OCI-LY1 (cell line): ENCODE results near the gene ACAA1.

Source experiments
- H2AFZ ChIP-seq: fragments of 200-600 bp; sonication (generic), shearing (Covaris generic); 2 replicates; pipeline ENCODE4 v1.6.0; 2014; ENCODE audit warnings: antibody characterized with exemption, mild to moderate bottlenecking, low read length
- H3F3A ChIP-seq: fragments of 200-600 bp; sonication (generic), shearing (Covaris generic); 2 replicates; pipeline ENCODE4 v1.6.0; 2014; ENCODE audit warnings: mild to moderate bottlenecking, antibody characterized with exemption, low read length, moderate library complexity; ENCODE audit not compliant: insufficient read depth
- H3K27ac ChIP-seq: fragments of 200-600 bp; sonication (generic); 2 replicates; pipeline ENCODE4 v1.5.1; 2014; ENCODE audit warnings: low read length, mixed run types, mild to moderate bottlenecking, low read depth; ENCODE audit not compliant: poor library complexity, severe bottlenecking
- H3K27me3 ChIP-seq: fragments of 200-600 bp; sonication (generic); 2 replicates; pipeline ENCODE4 v1.6.0; 2014; ENCODE audit warnings: antibody characterized with exemption, mild to moderate bottlenecking, low read length, moderate library complexity; ENCODE audit not compliant: insufficient read depth
- H3K36me3 ChIP-seq: fragments of 200-600 bp; sonication (generic); 2 replicates; pipeline ENCODE4 v1.6.1; 2014; ENCODE audit warnings: mild to moderate bottlenecking, antibody characterized with exemption, low read length, moderate library complexity, mixed read lengths; ENCODE audit not compliant: insufficient read depth
- H3K4me1 ChIP-seq: fragments of 200-600 bp; sonication (generic); 2 replicates; pipeline ENCODE4 v1.5.1; 2014; ENCODE audit warnings: mild to moderate bottlenecking, low read length, moderate library complexity; ENCODE audit not compliant: insufficient read depth, severe bottlenecking
- H3K4me2 ChIP-seq: fragments of 200-600 bp; sonication (generic), shearing (Covaris generic); 2 replicates; pipeline ENCODE4 v1.6.1; 2014; ENCODE audit warnings: low read length
- H3K4me3 ChIP-seq: fragments of 200-600 bp; sonication (generic); 2 replicates; pipeline ENCODE4 v1.5.1; 2014; ENCODE audit warnings: low read length, low read depth, mild to moderate bottlenecking, mixed read lengths; ENCODE audit not compliant: poor library complexity, severe bottlenecking
- H3K79me2 ChIP-seq: fragments of 200-600 bp; shearing (Covaris generic); 2 replicates; pipeline ENCODE4 v1.6.1; 2016; ENCODE audit warnings: mixed run types, low read length, mixed read lengths; ENCODE audit not compliant: insufficient read depth
- H3K9ac ChIP-seq: fragments of 200-600 bp; sonication (generic), shearing (Covaris generic); 2 replicates; pipeline ENCODE4 v1.6.1; 2014; ENCODE audit warnings: mild to moderate bottlenecking, low read length, mixed read lengths
- H3K9me2 ChIP-seq: fragments of 200-600 bp; sonication (generic), shearing (Covaris generic); 2 replicates; pipeline ENCODE4 v1.6.1; 2014; ENCODE audit warnings: low read depth, mild to moderate bottlenecking, low read length, mixed read lengths
- H3K9me3 ChIP-seq: fragments of 200-600 bp; shearing (Covaris generic); 2 replicates; pipeline ENCODE4 v1.6.1; 2014; ENCODE audit warnings: low read length, mixed read lengths
- H4K20me1 ChIP-seq: fragments of 200-600 bp; sonication (generic), shearing (Covaris generic); 2 replicates; pipeline ENCODE4 v1.6.0; 2016; ENCODE audit warnings: mild to moderate bottlenecking, low read length; ENCODE audit not compliant: insufficient read depth
- CTCF ChIP-seq: fragments of 200-600 bp; sonication (generic), shearing (Covaris generic); IDR thresholded peaks from 2 replicates; pipeline ENCODE4 v1.5.1; 2017; ENCODE audit warnings: mild to moderate bottlenecking, antibody characterized with exemption, low read length, moderate library complexity, mixed read lengths
- EZH2 ChIP-seq: fragments of 200-600 bp; sonication (generic), shearing (Covaris generic); IDR thresholded peaks from 2 replicates; pipeline ENCODE4 v1.8.0; 2017; ENCODE audit warnings: borderline replicate concordance, mixed run types, mild to moderate bottlenecking, antibody characterized with exemption, low read length, moderate library complexity, mixed read lengths

ACAA1 gene

DNA sequence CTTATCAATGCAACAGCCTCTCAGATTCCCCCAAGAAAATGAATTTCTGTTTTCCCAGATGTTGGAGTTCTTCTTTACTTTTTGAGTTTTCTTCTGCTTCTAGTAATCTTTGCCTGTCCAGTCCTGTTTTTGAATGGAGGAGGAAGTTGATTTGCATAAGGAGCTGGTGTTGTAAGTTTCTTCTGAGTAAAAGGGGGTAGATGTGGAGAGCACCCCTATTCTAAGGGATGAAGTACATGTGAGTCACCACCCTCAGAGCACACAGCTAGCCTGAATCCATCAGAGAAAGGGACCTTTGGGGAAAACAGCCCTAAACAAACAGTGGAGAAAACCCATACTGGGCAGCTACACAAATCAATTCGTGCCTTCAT lies 34.5 kb downstream of the ACAA1 start:
- Histone ChIP-seq H3K4me1 (no peaks in the 10 kb centered on the region), H4K20me1 (no peaks in the 10 kb centered on the region)
- TF ChIP-seq EZH2 = no peak

GRCh38 chr3:38101811-38102443 lies 35.0 kb downstream of the ACAA1 start:
- H3K4me3 ChIP-seq = no peak overlapping the region
- no peaks in the 10 kb centered on the region for H3K36me3 ChIP-seq
- no peaks in the 10 kb centered on the region for H3K9me2 ChIP-seq
- TF ChIP-seq CTCF = no peak
- no peak for TF ChIP-seq EZH2
- H3K27ac ChIP-seq = no peak overlapping the region
- no peak overlapping the region for H3K4me2 ChIP-seq
- H3K9me3 ChIP-seq = 0 out of 2 replicates have a peak, but pooled peaks cover 3% of the 10 kb centered on the region
- 0 out of 2 replicates have a peak, but pooled peaks cover 5% of the 10 kb centered on the region for H3K27me3 ChIP-seq
- no peaks in the 10 kb centered on the region for H3K4me1 ChIP-seq
- H3K9ac ChIP-seq = no peak overlapping the region
- no peak overlapping the region for H2AFZ ChIP-seq
- no peaks in the 10 kb centered on the region for H3K79me2 ChIP-seq
- no peaks in the 10 kb centered on the region for H4K20me1 ChIP-seq
- H3F3A ChIP-seq = no peaks in the 10 kb centered on the region

More for the DNA sequence above, 34.5 kb downstream of the ACAA1 start:
- H3K79me2 ChIP-seq = no peaks in the 10 kb centered on the region
- H3K36me3 ChIP-seq = no peaks in the 10 kb centered on the region
- no peak overlapping the region for H3K4me3 ChIP-seq
- no peaks in the 10 kb centered on the region for H3K9me2 ChIP-seq
- H2AFZ ChIP-seq = no peak overlapping the region
- no peak overlapping the region for H3K9ac ChIP-seq
- H3K4me2 ChIP-seq = no peak overlapping the region
- 0 out of 2 replicates have a peak, but pooled peaks cover under 1% of the 10 kb centered on the region for H3K27me3 ChIP-seq
- no peaks in the 10 kb centered on the region for H3F3A ChIP-seq
- no peak overlapping the region for H3K27ac ChIP-seq
- 0 out of 2 replicates have a peak, but pooled peaks cover 3% of the 10 kb centered on the region for H3K9me3 ChIP-seq

DNA sequence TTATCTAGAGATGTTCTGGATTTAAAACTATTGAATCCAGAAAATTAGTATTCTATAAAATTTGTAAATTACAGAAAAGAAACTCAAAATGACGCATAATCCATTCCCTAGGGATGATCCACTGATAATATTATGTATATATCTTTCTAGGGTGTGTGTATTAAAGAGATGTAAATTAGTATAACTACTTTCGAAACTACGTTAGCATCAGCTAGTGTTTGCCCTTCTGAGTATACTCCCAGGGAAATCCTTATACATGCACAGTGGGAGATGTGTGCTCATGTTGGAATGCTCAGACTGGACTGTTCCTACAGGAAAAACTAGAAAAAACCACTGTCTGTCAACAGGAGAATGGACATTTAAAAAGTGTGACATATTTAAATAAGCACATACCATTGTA lies 36.4 kb downstream of the ACAA1 start:
- Histone ChIP-seq H2AFZ (no peak overlapping the region), H3F3A (no peaks in the 10 kb centered on the region), H3K4me3 (no peak overlapping the region), H3K27me3 (0 out of 2 replicates have a peak, but pooled peaks cover 5% of the 10 kb centered on the region), H3K36me3 (no peaks in the 10 kb centered on the region), H4K20me1 (no peaks in the 10 kb centered on the region), H3K9me2 (no peaks in the 10 kb centered on the region), H3K4me2 (no peak overlapping the region), H3K27ac (no peak overlapping the region), H3K4me1 (no peaks in the 10 kb centered on the region), H3K9me3 (0 out of 2 replicates have a peak, but pooled peaks cover 3% of the 10 kb centered on the region), H3K9ac (no peak overlapping the region), H3K79me2 (no peaks in the 10 kb centered on the region)
- TF ChIP-seq EZH2 (no peak), CTCF (no peak)

DNA sequence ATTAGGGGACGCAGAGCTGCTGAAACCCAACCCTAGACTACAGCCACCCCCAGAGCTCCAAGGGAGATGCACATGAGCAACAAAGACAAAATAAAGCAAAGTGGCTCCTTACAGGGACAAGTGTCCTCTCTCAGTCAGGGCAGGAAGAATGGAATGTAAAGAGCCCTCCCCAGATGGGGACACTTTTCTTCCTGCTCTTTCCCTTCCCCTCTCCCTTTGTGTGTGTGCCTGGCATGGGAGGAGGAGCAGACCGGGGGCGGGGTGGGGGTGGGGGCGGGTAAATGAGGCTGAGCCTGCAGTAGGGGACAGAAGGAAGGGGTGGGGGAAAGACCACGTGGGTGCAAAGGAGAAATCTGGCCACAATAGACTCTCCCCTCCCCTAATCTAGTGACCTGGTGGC lies 37.4 kb downstream of the ACAA1 start:
- H3K9me2 ChIP-seq = no peaks in the 10 kb centered on the region
- H4K20me1 ChIP-seq = no peaks in the 10 kb centered on the region
- H3K9me3 ChIP-seq = no peaks in the 10 kb centered on the region
- H3K4me2 ChIP-seq = no peak overlapping the region
- H3K27me3 ChIP-seq = 0 out of 2 replicates have a peak, but pooled peaks cover 5% of the 10 kb centered on the region
- H3K4me3 ChIP-seq = no peak overlapping the region
- H3F3A ChIP-seq = no peaks in the 10 kb centered on the region
- no peaks in the 10 kb centered on the region for H3K36me3 ChIP-seq
- no peak overlapping the region for H3K27ac ChIP-seq
- no peak for TF ChIP-seq EZH2
- TF ChIP-seq CTCF = no peak
- no peak overlapping the region for H2AFZ ChIP-seq
- no peaks in the 10 kb centered on the region for H3K79me2 ChIP-seq
- no peak overlapping the region for H3K9ac ChIP-seq
- no peaks in the 10 kb centered on the region for H3K4me1 ChIP-seq
